Sigmoid colon (tissue), 4 donors: ENCODE measurements around the gene CAPNS2.

ENCODE experiments used
- POLR2AphosphoS5 ChIP-seq, 4 donors: sonication (generic); formaldehyde crosslinking; IDR thresholded peaks; one replicate each; pipeline ENCODE4 v1.6.1; 2017; ENCODE audit warnings: antibody characterized with exemption in 4 of 4
- TF ChIP-seq, protein P1 (sequence below), 4 experiments: fragments of 450-650 bp in 3 of 4; fragments of 200-600 bp in 1 of 4; IDR thresholded peaks; one replicate each; pipeline ENCODE4 v1.5.1; 2016 to 2019; ENCODE audit warnings: antibody characterized with exemption in 4 of 4, mild to moderate bottlenecking in 3 of 4, moderate library complexity in 2 of 4

DNA sequence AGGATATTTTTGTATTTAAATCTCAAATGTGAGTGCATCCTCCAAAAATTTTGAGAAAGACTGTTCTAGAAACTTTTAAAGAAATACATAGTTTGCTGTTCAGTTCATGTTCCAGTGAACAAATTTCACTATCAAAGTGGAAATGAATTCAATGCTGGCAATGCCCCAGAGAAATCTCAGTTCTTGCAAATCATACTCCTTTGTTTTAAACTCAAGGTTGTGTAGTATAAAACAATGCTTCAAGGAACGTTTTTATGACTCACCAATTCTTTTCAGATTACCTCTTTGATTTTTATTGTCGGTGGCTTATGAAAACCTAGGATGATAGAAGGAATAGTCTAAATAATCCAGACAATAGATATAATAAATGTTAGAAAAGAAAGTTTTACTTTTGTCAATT is 40.0 kb upstream of the CAPNS2 start:
- TF ChIP-seq, protein P1, sequence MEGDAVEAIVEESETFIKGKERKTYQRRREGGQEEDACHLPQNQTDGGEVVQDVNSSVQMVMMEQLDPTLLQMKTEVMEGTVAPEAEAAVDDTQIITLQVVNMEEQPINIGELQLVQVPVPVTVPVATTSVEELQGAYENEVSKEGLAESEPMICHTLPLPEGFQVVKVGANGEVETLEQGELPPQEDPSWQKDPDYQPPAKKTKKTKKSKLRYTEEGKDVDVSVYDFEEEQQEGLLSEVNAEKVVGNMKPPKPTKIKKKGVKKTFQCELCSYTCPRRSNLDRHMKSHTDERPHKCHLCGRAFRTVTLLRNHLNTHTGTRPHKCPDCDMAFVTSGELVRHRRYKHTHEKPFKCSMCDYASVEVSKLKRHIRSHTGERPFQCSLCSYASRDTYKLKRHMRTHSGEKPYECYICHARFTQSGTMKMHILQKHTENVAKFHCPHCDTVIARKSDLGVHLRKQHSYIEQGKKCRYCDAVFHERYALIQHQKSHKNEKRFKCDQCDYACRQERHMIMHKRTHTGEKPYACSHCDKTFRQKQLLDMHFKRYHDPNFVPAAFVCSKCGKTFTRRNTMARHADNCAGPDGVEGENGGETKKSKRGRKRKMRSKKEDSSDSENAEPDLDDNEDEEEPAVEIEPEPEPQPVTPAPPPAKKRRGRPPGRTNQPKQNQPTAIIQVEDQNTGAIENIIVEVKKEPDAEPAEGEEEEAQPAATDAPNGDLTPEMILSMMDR (IDR thresholded peaks at IDR 0.05), result no peak
- no peak for TF ChIP-seq POLR2AphosphoS5 (IDR thresholded peaks at IDR 0.05)
